HL-60/S4 treated with retinoic acid at 250 ng/mL for 4 days and 3 days (cell line): ENCODE measurements around the gene EGFLAM.
"Not testable (repeated sequence)": the region's sequence is repeated elsewhere in the genome, so short reads cannot be mapped to it uniquely, and the experiment has no call there.

Experiments
- in situ Hi-C: fragments of 300-500 bp; cut with MboI; formaldehyde crosslinking; loops from 2 replicates; pipeline ENCODE4 v1.7.0; 2022; ENCODE audit warnings: low sequenced_read_pairs

The EGFLAM gene

DNA sequence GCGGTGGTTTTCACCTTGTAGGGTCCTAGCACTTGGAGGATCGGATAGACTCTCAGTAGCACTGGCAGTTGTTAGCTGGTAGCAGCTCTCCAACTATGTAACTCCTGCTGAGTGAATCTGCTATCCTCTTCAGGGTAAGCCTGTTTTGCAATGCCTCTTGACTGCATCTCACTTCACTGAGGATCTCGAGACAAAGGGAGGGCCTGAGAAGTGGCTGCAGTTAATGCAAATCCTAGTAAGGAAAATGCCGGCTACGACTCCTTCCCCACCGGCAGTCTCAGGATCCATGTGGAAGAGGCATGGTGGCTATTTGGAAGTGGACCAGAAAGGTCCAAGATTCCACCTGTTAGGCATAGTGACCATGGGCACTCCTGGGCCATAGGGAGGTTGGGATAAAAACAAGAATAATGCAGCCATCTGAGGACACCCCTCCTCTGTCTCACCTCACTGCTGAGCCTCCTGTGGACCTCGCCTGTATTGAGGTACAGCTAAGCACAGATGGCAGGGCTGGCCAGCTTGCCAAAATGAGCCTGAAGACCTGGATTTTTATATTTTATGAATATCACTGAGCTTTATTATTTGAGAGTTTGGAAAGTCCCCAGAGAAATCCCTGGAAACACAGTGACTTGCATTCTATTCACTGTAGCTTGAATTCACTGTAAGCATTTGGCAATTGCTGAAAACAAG, 152.1 kb downstream of the EGFLAM start:
- in situ Hi-C loops = no loop called here

DNA sequence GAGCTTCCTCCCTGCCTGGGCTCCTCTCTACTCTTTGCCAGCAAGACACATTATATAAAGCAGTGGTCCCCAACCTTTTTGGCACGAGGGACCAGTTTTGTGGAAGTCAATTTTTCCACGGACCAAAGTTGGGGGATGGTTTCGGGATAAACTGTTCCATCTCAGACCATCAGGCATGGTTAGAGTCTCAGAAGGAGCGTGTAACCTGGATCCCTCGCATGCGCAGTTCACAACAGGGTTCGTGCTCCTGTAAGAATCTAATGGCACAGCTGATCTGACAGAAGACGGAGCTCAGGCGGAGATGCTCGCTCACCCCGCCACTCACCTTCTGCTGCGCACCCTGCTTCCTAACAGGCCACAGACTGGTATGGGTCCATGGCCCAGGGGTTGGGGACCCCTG, 155.3 kb downstream of the EGFLAM start:
- in situ Hi-C loops = no loop called here

DNA sequence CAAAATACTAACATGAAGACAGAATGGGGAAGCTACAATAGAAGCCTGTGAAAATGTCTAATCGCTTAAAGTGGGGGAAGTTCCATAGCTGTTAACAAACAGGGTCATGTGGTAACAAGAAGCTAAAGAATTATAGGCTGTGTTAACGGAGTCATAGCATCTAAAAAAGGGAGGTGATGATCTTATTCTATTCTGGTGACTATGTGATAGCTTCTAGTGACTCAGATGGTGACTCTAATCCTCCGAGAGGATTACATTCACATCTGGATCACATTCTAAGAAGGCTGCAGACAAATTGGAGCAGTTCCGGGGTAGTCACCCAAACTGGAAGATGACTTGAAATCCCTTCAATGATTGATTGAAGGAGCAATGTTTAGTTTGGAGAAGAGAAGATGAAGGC, 156.0 kb downstream of the EGFLAM start:
- in situ Hi-C loops = no loop called here

DNA sequence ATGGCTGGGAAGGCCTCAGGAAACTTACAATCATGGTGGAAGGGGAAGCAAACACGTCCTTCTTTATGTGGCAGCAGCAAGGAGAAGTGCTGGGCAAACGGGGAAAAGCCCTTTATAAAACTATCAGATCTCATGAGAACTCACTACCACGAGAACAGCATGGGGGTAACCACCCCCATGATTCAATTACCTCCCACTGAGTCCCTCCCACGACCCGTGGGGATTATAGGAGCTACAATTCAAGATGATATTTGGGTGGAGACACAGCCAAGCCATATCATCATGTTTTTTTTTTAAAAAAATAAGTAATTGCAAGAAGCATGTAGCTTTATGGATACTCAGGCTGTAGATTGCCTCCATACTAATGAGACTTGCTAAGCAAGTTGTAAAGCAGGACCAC, 157.4 kb downstream of the EGFLAM start:
- in situ Hi-C loops = not testable (repeated sequence)

DNA sequence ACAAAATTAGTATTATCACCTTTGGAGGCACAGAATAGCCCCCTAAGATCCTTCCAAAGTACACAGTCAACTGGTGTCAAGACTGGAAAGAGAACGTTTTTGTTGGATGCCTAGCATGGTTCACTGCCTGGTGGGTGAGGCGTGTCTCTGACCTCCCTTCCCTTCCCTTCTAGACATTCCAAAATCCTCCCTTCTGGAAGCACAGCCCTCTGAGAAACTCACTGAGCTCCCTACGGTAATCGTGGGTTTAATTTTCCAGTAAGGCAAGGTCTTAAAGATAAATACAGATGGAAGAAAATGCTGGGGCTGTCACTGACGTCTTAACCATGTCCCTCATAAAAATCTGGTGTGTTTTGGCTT, 159.3 kb downstream of the EGFLAM start:
- in situ Hi-C loops = no loop called here

DNA sequence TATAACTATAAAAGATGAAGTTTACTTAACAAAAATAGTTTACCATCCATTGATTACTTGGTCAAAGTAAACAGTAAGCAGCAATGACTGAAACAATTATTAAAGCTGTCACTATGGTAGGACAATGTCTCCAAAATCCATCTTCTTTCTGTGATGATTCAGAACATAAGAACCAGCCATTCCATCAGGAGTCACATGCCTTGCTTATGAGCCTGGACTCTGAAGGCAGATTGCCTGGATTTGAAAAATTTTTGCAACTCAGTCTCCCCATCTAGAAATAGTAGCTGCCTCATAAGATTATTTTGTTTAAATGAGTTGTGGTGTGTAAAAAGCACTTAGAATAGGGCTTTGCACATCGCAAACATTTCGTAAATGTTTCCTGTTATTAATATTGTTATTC, 161.9 kb downstream of the EGFLAM start:
- in situ Hi-C loops = no loop called here

DNA sequence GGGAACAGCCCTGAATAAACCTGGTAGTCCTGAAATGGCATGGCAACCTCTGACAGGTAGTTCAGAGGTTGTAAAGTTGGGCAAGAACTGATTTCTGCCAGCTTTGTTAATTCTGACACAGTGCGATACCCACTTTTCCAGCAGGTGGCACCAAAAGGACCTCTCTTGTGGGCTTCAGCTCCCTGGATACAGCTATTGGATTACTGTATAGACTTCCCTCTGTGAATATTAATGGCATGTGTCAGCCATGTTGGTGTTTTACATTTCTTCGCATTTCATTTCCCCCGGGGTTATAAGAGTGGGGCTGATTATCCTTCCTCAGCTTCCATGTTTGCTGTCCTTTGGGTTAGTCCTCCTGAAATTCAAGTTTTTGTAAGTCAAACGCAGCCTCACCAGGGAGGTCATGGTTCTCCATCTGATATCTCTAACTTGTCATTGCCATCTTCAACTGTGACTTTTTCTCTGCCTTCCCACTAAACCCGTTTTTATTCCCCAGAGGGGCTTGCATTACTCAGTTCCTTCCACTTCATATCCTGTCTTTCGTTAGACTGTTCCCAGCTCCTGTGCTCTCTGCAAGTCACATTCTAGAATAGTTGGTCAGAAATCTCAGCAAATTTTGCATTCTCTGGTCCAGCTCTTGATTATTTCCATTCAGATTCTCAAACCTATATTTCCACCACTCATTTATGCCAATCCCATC, 162.5 kb downstream of the EGFLAM start:
- in situ Hi-C loops = no loop called here

DNA sequence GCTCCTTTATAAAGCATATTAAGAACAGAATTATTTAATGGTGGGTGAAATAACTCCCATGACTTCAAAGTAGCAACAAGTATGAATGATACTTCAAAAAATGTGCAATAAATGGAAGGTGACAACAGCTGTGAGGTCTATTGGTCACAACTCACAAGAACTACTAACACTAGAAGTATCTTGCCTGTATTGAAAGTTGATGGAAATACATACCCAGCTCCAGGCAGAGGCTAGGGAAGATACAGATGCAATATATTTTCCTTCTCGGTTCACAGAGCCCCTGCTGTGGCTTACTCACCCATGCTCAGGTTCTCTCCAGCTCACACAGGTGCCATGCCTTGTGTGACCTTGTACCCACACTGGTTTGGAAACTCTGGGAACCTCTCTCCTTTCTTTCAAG, 164.3 kb downstream of the EGFLAM start:
- in situ Hi-C loops = no loop called here

DNA sequence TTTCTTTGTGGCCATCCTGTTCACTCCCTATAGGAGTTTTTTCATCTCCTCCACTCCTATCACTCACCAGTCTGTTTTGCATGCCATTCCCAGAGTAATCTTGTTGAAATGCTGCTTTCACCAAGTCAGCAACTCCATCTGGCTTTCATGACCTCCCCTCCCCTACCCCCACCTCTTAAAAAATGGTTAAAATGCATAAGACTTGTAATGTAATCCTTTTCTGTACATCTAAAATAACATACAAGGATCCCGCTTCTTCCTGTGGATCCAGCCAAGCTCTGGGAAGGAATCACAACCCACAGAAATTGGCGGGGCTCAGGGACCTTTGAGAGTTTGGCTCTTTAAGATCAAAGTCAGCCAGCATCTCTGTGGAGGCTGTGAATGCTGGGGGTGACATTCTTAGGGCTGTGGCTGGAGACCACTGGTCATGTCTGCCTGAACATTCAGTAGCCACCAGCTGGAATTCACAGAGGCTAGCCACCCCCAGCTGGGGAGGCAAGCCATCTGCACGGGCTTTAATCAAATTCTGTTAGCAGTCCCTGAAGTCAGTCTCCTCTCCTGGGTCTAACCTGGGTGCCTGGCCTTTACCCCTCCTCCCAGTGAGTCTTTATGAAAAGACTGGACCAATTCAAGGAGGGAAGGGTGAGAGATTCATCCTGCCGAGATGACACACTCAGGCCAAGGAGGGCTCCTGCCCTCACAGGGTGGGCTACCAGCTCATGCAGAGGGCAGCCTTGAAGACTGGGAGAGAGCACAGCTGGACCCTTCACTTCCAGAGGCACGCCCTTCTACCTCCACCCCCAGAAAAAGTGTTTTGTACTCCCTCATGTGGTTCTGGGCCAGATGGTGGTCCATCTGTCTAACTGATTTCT, 165.2 kb downstream of the EGFLAM start:
- in situ Hi-C loops = no loop called here

DNA sequence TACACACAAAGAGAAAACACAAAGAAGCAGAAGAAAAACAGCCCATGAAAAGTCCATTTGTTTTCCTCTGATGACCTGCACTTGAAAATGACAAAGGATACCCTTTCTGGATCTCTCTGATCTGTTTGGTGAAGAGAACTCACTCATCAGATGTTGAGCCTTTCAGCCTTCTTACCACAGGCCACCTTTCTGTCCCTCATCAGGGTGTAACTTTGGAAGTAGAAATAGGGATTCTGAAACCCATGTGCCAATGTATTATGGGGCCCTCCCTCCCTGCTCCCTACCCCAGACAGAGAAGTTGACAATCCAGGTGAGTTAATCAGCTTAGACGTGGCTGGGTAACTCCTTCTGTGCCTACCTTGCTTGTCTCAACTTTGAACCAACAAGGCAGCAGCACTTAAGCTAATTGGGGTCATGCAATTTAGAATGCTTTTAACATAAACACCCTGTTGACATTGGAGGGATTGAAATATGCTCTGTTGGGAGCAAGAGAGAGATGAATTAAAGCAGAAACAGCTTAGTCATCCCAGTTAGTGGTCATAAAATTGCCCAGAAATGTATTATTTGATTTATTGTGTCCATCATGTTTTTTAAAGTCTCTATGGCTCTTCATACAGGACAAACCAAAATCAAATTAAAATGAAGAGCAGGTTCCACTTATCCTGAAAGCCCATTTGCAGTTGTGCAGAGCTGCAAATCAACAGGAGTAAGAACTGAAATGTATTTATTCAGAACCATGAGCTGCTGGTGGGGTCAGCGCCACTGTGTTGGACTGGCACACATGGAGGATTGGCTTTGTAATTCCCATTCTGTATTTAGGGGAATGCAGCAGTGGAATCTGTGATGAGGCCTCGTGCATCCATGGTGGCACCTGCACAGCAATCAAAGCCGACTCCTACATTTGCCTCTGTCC, 166.0 kb downstream of the EGFLAM start:
- in situ Hi-C loops = loop anchor here (25.0 kb wide), 1 partner anchor 388 kb away; no protein-coding TSS in a partner anchor

DNA sequence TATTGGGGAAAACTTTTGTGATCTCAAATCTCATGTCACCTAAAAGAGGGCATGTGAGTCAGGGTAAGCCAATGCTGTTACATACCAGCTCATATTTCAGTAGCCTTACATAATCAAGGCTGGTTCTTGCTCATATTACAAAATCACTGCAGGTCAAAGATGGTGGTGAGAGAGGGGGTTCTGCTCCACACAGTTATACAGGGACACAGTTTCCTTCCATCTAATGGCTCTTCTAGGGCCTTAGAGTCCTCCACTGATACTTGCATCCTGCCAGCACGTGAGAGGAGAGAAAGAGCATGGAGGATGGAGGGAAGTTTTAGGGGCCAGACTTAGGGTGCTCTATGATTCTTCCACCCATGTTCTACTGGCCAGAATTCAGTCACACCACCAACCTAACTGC, 168.1 kb downstream of the EGFLAM start:
- in situ Hi-C loops = loop anchor here (25.0 kb wide), 1 partner anchor 386 kb away; no protein-coding TSS in a partner anchor

DNA sequence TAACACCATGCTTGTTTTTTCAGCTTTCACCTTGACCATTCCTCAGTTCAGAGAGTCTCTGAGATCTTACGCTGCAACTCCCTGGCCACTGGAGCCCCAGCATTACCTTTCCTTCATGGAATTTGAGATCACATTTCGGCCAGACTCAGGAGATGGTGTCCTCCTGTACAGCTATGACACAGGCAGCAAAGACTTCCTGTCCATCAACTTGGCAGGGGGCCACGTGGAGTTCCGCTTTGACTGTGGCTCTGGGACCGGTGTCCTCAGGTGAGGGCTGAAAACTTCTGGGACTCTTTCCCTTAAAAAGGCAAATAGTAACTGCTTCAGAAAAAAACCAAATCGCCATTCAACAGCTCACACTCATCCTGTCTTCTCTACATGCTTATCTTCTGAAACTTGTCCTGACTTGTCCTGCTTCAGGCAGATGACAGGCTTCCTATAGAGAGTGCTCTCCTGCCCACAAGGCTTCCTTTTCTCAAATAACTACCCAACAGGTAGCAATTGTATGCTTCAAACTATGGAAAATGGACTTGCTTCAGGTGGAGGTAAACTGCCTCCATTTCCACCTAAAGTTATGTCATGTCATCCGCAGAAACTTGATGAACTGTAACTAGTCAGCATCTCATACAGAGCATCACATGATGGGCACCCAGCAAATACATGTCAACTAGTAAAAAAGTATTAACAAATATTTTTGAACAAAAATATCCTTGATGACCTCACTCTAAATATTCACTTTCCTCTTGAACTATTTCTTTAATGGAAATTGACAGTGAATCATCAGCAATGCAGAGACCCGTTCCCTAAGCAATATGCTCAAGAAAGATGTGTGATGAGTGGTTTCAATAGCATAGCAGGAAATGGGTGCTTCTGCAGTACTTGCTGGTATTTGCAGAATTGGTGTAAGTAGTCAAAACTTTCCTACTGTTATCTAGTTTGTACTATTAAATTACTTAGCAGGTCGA, 168.9 kb downstream of the EGFLAM start:
- in situ Hi-C loops = loop anchor here (25.0 kb wide), 1 partner anchor 385 kb away; no protein-coding TSS in a partner anchor

DNA sequence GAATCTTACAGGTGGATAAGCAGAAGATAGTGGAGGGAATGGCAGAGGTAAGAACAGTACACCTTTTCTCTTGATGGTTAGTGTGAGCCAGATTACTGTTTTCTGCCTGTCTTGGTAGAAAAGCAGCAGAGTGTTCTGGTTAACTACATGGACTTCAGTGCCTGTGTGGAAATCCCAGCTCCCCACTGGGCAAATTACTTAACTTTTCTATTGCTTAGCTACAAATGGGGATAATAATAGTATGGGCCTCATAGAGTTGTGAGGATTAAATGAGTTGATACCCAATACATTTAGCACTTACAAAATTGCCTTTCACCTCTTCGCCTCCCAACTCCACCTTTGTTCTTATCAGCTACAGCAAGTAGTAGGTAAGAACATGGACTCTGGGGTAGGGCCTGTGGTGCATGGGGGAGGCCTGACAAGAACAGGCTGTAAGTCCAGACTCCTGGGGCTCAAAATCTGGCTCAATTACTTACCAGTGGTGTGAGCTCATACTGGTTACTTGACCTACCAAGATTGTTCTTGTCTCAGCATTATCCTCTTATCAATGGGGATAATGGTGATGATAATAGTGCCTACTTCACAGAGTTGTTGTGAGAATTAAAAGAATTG, 173.0 kb downstream of the EGFLAM start:
- in situ Hi-C loops = loop anchor here (25.0 kb wide), 1 partner anchor 381 kb away; no protein-coding TSS in a partner anchor

DNA sequence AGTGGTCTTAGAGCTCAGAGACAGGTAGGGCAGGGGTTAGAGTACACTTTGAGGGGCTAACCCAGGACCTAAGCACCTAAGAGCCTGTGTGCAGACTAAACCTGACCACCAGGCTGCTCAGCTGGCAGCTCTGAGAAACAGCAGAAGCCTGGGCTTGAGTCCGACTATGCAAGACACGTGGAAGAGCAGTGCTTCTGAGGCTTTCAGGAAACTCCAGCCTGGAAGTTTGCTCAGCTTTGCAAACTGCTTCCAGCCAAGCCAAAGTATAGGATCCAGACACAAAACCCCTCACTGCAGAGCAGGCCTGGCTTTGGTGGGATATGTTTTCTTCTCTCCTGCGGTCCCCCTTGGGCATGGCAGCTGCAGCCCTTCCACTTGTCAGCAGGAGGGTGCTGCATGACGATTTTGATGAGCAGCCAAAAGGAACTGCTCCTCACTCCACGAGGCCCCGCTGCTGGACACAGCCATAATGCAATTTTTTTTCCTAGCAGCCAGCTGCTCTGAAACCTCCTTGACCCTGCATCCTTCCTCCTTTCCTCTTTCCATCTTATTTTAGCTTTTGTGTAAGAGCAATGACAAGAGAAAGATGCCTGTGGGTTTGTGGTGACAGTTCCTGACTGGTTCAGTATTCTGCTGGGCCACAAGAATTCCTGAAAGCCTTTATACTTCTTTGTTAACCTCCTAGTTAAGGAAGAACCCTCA, 175.0 kb downstream of the EGFLAM start:
- in situ Hi-C loops = loop anchor here (25.0 kb wide), 1 partner anchor 379 kb away; no protein-coding TSS in a partner anchor

DNA sequence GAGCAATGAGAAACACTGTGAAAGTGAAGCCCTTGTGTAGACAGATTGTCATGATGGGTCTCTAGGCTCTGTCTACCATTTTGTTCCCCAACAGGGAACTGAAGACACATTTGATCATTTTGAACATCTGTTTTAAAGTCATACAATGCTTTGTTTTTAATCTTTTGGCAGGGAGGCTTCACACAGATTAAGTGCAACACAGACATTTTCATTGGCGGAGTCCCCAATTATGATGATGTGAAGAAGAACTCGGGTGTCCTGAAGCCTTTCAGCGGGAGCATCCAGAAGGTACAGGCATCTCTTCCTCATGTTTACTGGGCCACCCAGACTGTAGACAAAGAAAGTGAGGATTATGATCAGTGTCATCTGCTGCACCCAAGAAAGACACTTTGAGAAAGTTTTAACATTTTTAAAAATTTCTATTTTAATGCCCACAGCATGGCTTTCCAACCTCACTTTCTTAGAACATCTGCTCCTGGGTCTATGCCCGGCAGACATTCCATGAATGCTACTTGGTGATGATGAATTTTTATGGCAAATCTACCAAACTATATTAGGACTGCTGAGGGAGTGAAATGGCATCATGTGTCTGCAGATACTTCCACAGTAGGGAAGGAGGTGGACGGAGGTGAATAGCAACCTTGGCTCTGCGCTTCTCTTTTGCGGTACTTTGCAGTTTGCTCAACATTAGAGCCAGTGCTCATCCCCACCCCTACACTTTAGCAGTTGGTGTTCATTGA, 176.8 kb downstream of the EGFLAM start:
- in situ Hi-C loops = loop anchor here (25.0 kb wide), 1 partner anchor 377 kb away; no protein-coding TSS in a partner anchor

DNA sequence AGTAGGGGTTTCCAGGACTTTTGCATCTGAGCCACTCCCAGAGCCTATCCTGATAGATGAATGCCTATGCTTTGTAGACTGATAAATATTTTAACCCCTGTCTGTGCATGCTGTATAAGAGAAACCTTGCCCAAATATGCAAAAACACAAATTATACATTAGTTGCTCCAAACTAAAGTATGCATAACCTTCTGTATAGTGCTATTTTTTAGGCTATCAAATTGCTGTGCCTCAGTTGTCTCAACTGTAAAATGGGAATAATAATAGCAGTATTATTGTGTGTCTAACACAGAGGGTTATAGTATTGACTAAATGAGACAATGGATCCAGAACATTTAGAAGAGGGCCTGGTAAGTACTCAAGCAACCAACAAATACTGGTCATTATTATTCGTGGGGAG, 180.4 kb downstream of the EGFLAM start:
- in situ Hi-C loops = loop anchor here (25.0 kb wide), 1 partner anchor 374 kb away; no protein-coding TSS in a partner anchor
